HepG2 (cell line): ENCODE measurements around the gene DNAJC15. TPM values are rescaled to one million over a fixed set of nuclear protein-coding genes. Genes with fewer than 3 reads are reported as not detected.

ENCODE experiments used
- ATAC-seq: fragments of 200-7000 bp; cut with Tn5 transposase; 3 replicates; pipeline ENCODE4 v1.9.1; 2020; ENCODE audit warnings: mild to moderate bottlenecking, moderate library complexity
- BruUV-seq: library from RNA; stranded (reverse); fragments of 400-500 nt; replicated peaks from 2 replicates; lab custom pipeline; 2021; lab: Mats Ljungman, UMichigan
- CTCF ChIA-PET: fragments of 300-600 bp; formaldehyde crosslinking; extraction: SDS; loops from one replicate; lab custom pipeline; 2021; ENCODE audit warnings: low total read pairs, inconsistent platforms, low intra/inter-chr PET ratio; lab: Yijun Ruan, JAX
- POLR2A ChIA-PET: fragments of 350-600 bp; sonication (Branson Sonifier 250); formaldehyde crosslinking; loops from one replicate; lab custom pipeline; 2020; ENCODE audit warnings: antibody characterized with exemption, inconsistent platforms; lab: Yijun Ruan, JAX
- DNase-seq: peaks from one replicate; pipeline ENCODE4 v3.0.0-alpha.2; 2015; ENCODE audit warnings: low spot score
- FAIRE-seq: peaks from 3 replicates; lab custom pipeline; 2011; peaks lifted over from hg19 to GRCh38; lab: Jason Lieb, UNC
- H2AFZ ChIP-seq: one replicate; pipeline ENCODE4 v1.6.1; 2011; ENCODE audit warnings: low read length, inconsistent platforms
- H3K27ac ChIP-seq: fragments of 300-600 bp; 3 replicates; pipeline ENCODE4 v1.8.0; 2011; ENCODE audit warnings: mixed run types, mild to moderate bottlenecking, mixed read lengths, low read length, inconsistent platforms; ENCODE audit not compliant: insufficient read depth; ENCODE audit errors: extremely low read length
- H3K27me3 ChIP-seq, 2 experiments: fragments of 200-600 bp in 1 of 2; 2 replicates in 1 of 2; 3 replicates in 1 of 2; pipeline versions ENCODE4 v1.6.0 to v1.8.0; 2011; ENCODE audit warnings: low read length in 2 of 2, mild to moderate bottlenecking in 2 of 2, moderate library complexity in 2 of 2, inconsistent platforms in 1 of 2; ENCODE audit not compliant: insufficient read depth in 2 of 2, control insufficient read depth in 1 of 2
- H3K36me3 ChIP-seq, 2 experiments: fragments of 200-600 bp in 1 of 2; replicated peaks in 1 of 2; 2 replicates in 1 of 2; 3 replicates in 1 of 2; pipeline versions ENCODE4 v1.5.1 to v1.8.0; 2011; ENCODE audit warnings: low read length in 2 of 2, inconsistent platforms in 1 of 2; ENCODE audit not compliant: insufficient read depth in 2 of 2, control insufficient read depth in 1 of 2
- H3K4me1 ChIP-seq: 2 replicates; pipeline ENCODE4 v1.5.1; 2012; ENCODE audit warnings: low read length, inconsistent platforms; ENCODE audit not compliant: insufficient read depth
- H3K4me2 ChIP-seq: 2 replicates; pipeline ENCODE4 v1.6.0; 2011; ENCODE audit warnings: low read depth, low read length, inconsistent platforms
- H3K4me3 ChIP-seq, 3 experiments: fragments of 200-600 bp in 1 of 3; sonication (generic), shearing (Covaris generic) in 1 of 3; replicated peaks in 1 of 3; 2 replicates each; pipeline ENCODE4 v1.5.1; 2011 to 2016; ENCODE audit warnings: low read length in 3 of 3, inconsistent platforms in 2 of 3, low read depth in 2 of 3, mild to moderate bottlenecking in 2 of 3, control low read depth in 1 of 3, mixed read lengths in 1 of 3; ENCODE audit not compliant: insufficient read depth in 1 of 3
- H3K79me2 ChIP-seq: one replicate; pipeline ENCODE4 v1.6.1; 2011; ENCODE audit warnings: low read length, inconsistent platforms; ENCODE audit not compliant: insufficient read depth
- H3K9ac ChIP-seq: 2 replicates; pipeline ENCODE4 v1.6.0; 2011; ENCODE audit warnings: mild to moderate bottlenecking, low read depth, low read length, inconsistent platforms; ENCODE audit not compliant: insufficient read depth
- H3K9me3 ChIP-seq: 2 replicates; pipeline ENCODE4 v1.5.1; 2012; ENCODE audit warnings: mild to moderate bottlenecking, low read length
- H4K20me1 ChIP-seq: 2 replicates; pipeline ENCODE4 v1.6.0; 2011; ENCODE audit warnings: inconsistent platforms, mild to moderate bottlenecking, low read length, moderate library complexity; ENCODE audit not compliant: insufficient read depth
- FIP1L1 ChIP-seq: fragments of 200-400 bp; formaldehyde crosslinking; IDR thresholded peaks from 2 replicates; pipeline ENCODE4 v1.6.1; 2018; ENCODE audit warnings: low read depth, mild to moderate bottlenecking, low read length, moderate library complexity, borderline replicate concordance; ENCODE audit not compliant: insufficient read depth
- GTF3A ChIP-seq: sonication (generic); formaldehyde crosslinking; conservative IDR thresholded peaks from 2 replicates; pipeline ENCODE4 v1.4.0; 2020; ENCODE audit warnings: mild to moderate bottlenecking, missing genetic modification reagents
- KLF16 ChIP-seq, 2 experiments: sonication (generic) in 1 of 2; formaldehyde crosslinking in 1 of 2; IDR thresholded peaks; 2 replicates each; pipeline versions ENCODE4 v1.6.1 to v1.8.0; 2016 to 2023; ENCODE audit warnings: missing genetic modification reagents in 2 of 2, missing compliant biosample characterization in 1 of 2
- MAFF ChIP-seq: IDR thresholded peaks from 2 replicates; pipeline ENCODE4 v1.6.1; 2011; ENCODE audit warnings: low read depth, low read length, improper control_type of control experiment
- MAFK ChIP-seq, 2 experiments: IDR thresholded peaks in 1 of 2; conservative IDR thresholded peaks in 1 of 2; 2 replicates each; pipeline ENCODE4 v1.6.1; 2011; ENCODE audit warnings: improper control_type of control experiment in 2 of 2, low read length in 2 of 2
- PTBP1 ChIP-seq: fragments of 200-400 bp; formaldehyde crosslinking; IDR thresholded peaks from 2 replicates; pipeline ENCODE4 v1.6.1; 2018; ENCODE audit warnings: low read length, low read depth; ENCODE audit not compliant: poor library complexity, severe bottlenecking
- SP5 ChIP-seq: IDR thresholded peaks from 2 replicates; pipeline ENCODE4 v1.6.1; 2016; ENCODE audit warnings: low read depth, borderline replicate concordance
- ZNF282 ChIP-seq: fragments of 450-650 bp; IDR thresholded peaks from 2 replicates; pipeline ENCODE4 v1.6.1; 2018; ENCODE audit not compliant: partially characterized antibody
- ZNF720 ChIP-seq: sonication (generic); formaldehyde crosslinking; IDR thresholded peaks from 2 replicates; pipeline ENCODE4 v1.4.0; 2020; ENCODE audit warnings: missing genetic modification reagents
- WGBS: methylation state at CpG from one replicate; pipeline ENCODE4 v1.1.6; 2017; ENCODE audit warnings: low lambda C conversion rate; 5-methylcytosine and 5-hydroxymethylcytosine counted together
- in situ Hi-C: cut with HindIII; loops from 2 replicates; pipeline ENCODE4 v1.10.0; 2017; ENCODE audit warnings: low pct_unique_long_range_greater_than_20kb; ENCODE audit not compliant: extremely low pct_ligation_motif_present
- intact Hi-C: fragments of 100-400 bp; cut with micrococcal nuclease; formaldehyde crosslinking; loops from one replicate; pipeline ENCODE4 v1.10.0; 2022; ENCODE audit not compliant: unreplicated experiment
- polyA plus RNA-seq, 8 experiments: library from polyadenylated mRNA; depleted of rRNA in 3 of 8; stranded (reverse) in 7 of 8; unstranded in 1 of 8; fragments of >200 nt; fragmentation: Illumina TruSeq in 4 of 8; extraction: Trizol in 4 of 8; gene quantifications; 2 replicates each; pipeline versions ENCODE4 v1.2.1 to v1.2.3, GENCODE V29; 2011 to 2016; ENCODE audit warnings: low read depth in 4 of 8, missing spikeins in 1 of 8, mixed read lengths in 1 of 8; ENCODE audit not compliant: insufficient read depth in 1 of 8
- total RNA-seq, 5 experiments: library from RNA; depleted of rRNA; stranded (reverse); fragments of >200 nt; fragmentation: Illumina TruSeq; extraction: Trizol; gene quantifications; 2 replicates each; pipeline ENCODE4 v1.2.3, GENCODE V29; 2016; ENCODE audit warnings: low read depth in 1 of 5
- TF ChIP-seq, protein P1 (sequence below): sonication (generic); formaldehyde crosslinking; IDR thresholded peaks from 2 replicates; pipeline ENCODE4 v1.4.0; 2020; ENCODE audit warnings: mild to moderate bottlenecking, missing genetic modification reagents
- TF ChIP-seq, protein P2 (sequence below): sonication (generic); formaldehyde crosslinking; IDR thresholded peaks from 2 replicates; pipeline ENCODE4 v1.4.0; 2020; ENCODE audit warnings: missing genetic modification reagents
- TF ChIP-seq, protein P3 (sequence below): sonication (generic); formaldehyde crosslinking; IDR thresholded peaks from 2 replicates; pipeline ENCODE4 v1.9.0; 2021; ENCODE audit warnings: missing genetic modification reagents, borderline replicate concordance
- TF ChIP-seq, protein P4 (sequence below): IDR thresholded peaks from 2 replicates; pipeline ENCODE4 v1.6.1; 2016; ENCODE audit warnings: missing compliant biosample characterization, missing genetic modification reagents, borderline replicate concordance
- TF ChIP-seq, protein P5 (sequence below): sonication (generic); formaldehyde crosslinking; IDR thresholded peaks from 2 replicates; pipeline ENCODE4 v1.9.0; 2021; ENCODE audit warnings: missing genetic modification reagents, borderline replicate concordance

The DNAJC15 gene
- total and polyA plus RNA-seq, 2 of the 13 experiments (the other 11 are each of a cell fraction or from before 2014, with no cell fraction given), result 23.0 to 31.9 TPM

DNA sequence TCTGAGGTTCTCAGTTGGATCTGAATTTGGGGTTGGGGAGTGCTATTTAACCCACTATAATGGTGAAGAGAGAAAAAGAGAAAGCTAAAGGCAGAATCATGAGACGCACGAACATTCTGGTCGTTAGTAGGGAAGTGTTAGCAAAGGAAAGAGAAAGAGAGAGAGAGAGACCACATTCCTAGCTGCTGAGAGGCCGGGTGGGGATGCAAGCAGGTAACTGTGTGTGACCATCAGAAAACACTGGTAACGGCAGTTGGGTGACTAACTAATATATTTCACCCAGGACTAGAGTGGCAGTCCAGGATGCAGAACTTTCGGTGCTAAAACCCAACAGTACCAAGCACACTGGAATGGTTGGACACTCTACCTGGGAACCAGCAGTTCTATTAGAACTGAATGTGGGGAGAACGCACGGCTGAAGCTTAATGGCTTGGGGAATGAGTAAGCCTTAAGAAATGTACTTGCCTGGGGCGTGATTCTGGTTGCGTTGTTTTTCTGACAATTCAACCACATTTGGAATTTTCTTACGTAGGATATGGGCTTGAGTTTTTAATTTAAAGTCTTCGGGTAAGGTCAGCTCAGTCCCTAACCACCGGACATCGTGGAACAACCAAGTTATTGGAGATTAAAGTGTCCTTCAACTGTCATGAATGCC, 130.2 kb downstream of the DNAJC15 start (continued):
- TF ChIP-seq, protein P1, sequence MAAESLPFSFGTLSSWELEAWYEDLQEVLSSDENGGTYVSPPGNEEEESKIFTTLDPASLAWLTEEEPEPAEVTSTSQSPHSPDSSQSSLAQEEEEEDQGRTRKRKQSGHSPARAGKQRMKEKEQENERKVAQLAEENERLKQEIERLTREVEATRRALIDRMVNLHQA (CRISPR knock-in tag), result no peak
- TF ChIP-seq SP5 (CRISPR knock-in tag) (no peak), ZNF720 (no peak), ZNF282 (no peak), GTF3A (CRISPR knock-in tag) (no peak), KLF16 (CRISPR knock-in tag; IDR thresholded peaks at IDR 0.05) (no peak)
- TF ChIP-seq, protein P2, sequence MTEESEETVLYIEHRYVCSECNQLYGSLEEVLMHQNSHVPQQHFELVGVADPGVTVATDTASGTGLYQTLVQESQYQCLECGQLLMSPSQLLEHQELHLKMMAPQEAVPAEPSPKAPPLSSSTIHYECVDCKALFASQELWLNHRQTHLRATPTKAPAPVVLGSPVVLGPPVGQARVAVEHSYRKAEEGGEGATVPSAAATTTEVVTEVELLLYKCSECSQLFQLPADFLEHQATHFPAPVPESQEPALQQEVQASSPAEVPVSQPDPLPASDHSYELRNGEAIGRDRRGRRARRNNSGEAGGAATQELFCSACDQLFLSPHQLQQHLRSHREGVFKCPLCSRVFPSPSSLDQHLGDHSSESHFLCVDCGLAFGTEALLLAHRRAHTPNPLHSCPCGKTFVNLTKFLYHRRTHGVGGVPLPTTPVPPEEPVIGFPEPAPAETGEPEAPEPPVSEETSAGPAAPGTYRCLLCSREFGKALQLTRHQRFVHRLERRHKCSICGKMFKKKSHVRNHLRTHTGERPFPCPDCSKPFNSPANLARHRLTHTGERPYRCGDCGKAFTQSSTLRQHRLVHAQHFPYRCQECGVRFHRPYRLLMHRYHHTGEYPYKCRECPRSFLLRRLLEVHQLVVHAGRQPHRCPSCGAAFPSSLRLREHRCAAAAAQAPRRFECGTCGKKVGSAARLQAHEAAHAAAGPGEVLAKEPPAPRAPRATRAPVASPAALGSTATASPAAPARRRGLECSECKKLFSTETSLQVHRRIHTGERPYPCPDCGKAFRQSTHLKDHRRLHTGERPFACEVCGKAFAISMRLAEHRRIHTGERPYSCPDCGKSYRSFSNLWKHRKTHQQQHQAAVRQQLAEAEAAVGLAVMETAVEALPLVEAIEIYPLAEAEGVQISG (CRISPR knock-in tag), result no peak
- TF ChIP-seq, protein P3, sequence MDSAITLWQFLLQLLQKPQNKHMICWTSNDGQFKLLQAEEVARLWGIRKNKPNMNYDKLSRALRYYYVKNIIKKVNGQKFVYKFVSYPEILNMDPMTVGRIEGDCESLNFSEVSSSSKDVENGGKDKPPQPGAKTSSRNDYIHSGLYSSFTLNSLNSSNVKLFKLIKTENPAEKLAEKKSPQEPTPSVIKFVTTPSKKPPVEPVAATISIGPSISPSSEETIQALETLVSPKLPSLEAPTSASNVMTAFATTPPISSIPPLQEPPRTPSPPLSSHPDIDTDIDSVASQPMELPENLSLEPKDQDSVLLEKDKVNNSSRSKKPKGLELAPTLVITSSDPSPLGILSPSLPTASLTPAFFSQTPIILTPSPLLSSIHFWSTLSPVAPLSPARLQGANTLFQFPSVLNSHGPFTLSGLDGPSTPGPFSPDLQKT (CRISPR knock-in tag), result no peak

DNA sequence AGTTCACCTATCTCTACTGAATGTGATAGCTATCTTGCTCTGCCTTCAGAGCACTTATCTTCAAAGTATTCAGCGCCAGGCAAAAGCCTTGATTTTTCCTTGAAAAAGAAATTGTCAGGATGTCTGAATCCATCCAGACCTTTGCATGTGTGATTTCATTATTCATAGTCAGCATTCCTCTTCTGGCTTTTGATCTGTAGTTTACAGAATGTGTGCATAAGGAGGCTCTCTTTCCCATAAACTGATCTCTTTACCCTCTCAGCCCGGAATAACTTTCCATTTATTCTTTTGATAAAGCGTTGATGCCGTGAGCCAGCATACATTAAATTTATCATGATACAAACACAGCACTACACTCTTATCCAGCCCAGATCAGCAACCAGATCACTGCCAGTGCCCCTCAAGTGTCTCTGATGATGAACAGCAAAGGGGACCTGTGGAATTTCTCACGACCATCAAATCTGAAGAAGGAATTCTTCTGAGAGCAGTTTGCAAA, 130.8 kb downstream of the DNAJC15 start:
- no peak overlapping the region for H3K27ac ChIP-seq
- no peaks in the 10 kb centered on the region for H3K27me3 ChIP-seq
- H2AFZ ChIP-seq, result no peak overlapping the region
- no peak overlapping the region for H3K4me3 ChIP-seq
- no peaks in the 10 kb centered on the region for H3K4me1 ChIP-seq
- in situ Hi-C loops, result no loop called here
- H3K79me2 ChIP-seq, result no peaks in the 10 kb centered on the region
- ChIA-PET POLR2A (no interaction called here), CTCF (no interaction called here)
- FAIRE-seq (no peak), DNase-seq (no peak), ATAC-seq (no peak)
- intact Hi-C loops, result no loop called here
- TF ChIP-seq FIP1L1 (no peak), MAFF (peak; percentile 31), PTBP1 (no peak), MAFK (conservative IDR thresholded peaks at IDR 0.05 in 1 of 2, IDR thresholded peaks at IDR 0.05 in 1 of 2; ENCODE audit: low read length in 2 of 2) (peak in 1 of 2 experiments; percentile 36; a peak in 1 of 4 replicates)
- TF ChIP-seq, protein P4, sequence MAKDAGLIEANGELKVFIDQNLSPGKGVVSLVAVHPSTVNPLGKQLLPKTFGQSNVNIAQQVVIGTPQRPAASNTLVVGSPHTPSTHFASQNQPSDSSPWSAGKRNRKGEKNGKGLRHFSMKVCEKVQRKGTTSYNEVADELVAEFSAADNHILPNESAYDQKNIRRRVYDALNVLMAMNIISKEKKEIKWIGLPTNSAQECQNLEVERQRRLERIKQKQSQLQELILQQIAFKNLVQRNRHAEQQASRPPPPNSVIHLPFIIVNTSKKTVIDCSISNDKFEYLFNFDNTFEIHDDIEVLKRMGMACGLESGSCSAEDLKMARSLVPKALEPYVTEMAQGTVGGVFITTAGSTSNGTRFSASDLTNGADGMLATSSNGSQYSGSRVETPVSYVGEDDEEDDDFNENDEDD (CRISPR knock-in tag), result no peak
- TF ChIP-seq, protein P5, sequence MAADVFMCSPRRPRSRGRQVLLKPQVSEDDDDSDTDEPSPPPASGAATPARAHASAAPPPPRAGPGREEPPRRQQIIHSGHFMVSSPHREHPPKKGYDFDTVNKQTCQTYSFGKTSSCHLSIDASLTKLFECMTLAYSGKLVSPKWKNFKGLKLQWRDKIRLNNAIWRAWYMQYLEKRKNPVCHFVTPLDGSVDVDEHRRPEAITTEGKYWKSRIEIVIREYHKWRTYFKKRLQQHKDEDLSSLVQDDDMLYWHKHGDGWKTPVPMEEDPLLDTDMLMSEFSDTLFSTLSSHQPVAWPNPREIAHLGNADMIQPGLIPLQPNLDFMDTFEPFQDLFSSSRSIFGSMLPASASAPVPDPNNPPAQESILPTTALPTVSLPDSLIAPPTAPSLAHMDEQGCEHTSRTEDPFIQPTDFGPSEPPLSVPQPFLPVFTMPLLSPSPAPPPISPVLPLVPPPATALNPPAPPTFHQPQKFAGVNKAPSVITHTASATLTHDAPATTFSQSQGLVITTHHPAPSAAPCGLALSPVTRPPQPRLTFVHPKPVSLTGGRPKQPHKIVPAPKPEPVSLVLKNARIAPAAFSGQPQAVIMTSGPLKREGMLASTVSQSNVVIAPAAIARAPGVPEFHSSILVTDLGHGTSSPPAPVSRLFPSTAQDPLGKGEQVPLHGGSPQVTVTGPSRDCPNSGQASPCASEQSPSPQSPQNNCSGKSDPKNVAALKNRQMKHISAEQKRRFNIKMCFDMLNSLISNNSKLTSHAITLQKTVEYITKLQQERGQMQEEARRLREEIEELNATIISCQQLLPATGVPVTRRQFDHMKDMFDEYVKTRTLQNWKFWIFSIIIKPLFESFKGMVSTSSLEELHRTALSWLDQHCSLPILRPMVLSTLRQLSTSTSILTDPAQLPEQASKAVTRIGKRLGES (CRISPR knock-in tag), result no peak
- no peaks in the 10 kb centered on the region for H4K20me1 ChIP-seq
- H3K9me3 ChIP-seq, result no peaks in the 10 kb centered on the region
- no TSS peak for BruUV-seq
- no peaks in the 10 kb centered on the region for H3K36me3 ChIP-seq
- H3K4me2 ChIP-seq, result no peak overlapping the region
- 0% methylated on average over 5 of the region's 5 CpGs for WGBS
- no peak overlapping the region for H3K9ac ChIP-seq
